Measurements from ENCODE around the gene GALP.
"Not testable (repeated sequence)": the region's sequence is repeated elsewhere in the genome, so short reads cannot be mapped to it uniquely, and the experiment has no call there.

GALP gene

GRCh38 chr19:56148096-56148495 is 27.7 kb upstream of the GALP start:
- no peak for DNase-seq (ENCODE audit: low read depth in 3 of 3)

- not testable (repeated sequence) for DNase-seq (ENCODE audit: low read depth in 3 of 3)
These were observed 26.7 kb upstream of the GALP start for GRCh38 chr19:56148955-56149655.

GRCh38 chr19:56149656-56150038 is 26.2 kb upstream of the GALP start:
- DNase-seq (ENCODE audit: low read depth in 3 of 3): no peak

GRCh38 chr19:56150358-56150757 is 25.4 kb upstream of the GALP start:
- no peak for DNase-seq (ENCODE audit: low read depth in 3 of 3)

- no peak for DNase-seq (ENCODE audit: low read depth in 3 of 3)
These were observed 23.2 kb upstream of the GALP start for GRCh38 chr19:56152644-56153043.

- no peak for DNase-seq (ENCODE audit: low read depth in 3 of 3)
These were observed 22.3 kb upstream of the GALP start for GRCh38 chr19:56153507-56153906.

- no peak for DNase-seq (ENCODE audit: low read depth in 3 of 3)
These were observed 20.6 kb upstream of the GALP start for GRCh38 chr19:56155124-56155687.

- DNase-seq (ENCODE audit: low read depth in 3 of 3): no peak
These were observed 19.0 kb upstream of the GALP start for GRCh38 chr19:56156768-56157167.

- no peak for DNase-seq (ENCODE audit: low read depth in 3 of 3)
These were observed 17.5 kb upstream of the GALP start for GRCh38 chr19:56158170-56158757.

- DNase-seq (ENCODE audit: low read depth in 3 of 3): no peak
These were observed 16.7 kb upstream of the GALP start for GRCh38 chr19:56159009-56159559.

GRCh38 chr19:56159622-56160271 is 16.1 kb upstream of the GALP start:
- no peak for DNase-seq (ENCODE audit: low read depth in 3 of 3)

GRCh38 chr19:56161534-56161933 is 14.3 kb upstream of the GALP start:
- no peak for DNase-seq (ENCODE audit: low read depth in 3 of 3)

GRCh38 chr19:56162258-56162657 is 13.6 kb upstream of the GALP start:
- no peak for DNase-seq (ENCODE audit: low read depth in 3 of 3)

- no peak for DNase-seq (ENCODE audit: low read depth in 3 of 3)
These were observed 12.7 kb upstream of the GALP start for GRCh38 chr19:56163097-56163496.

GRCh38 chr19:56167064-56167578 is 8.7 kb upstream of the GALP start:
- no peak for DNase-seq (ENCODE audit: low read depth in 3 of 3)

GRCh38 chr19:56170261-56170660 is 5.5 kb upstream of the GALP start:
- no peak for DNase-seq (ENCODE audit: low read depth in 3 of 3)

GRCh38 chr19:56174086-56174485 is 1.7 kb upstream of the GALP start:
- no peak for DNase-seq (ENCODE audit: low read depth in 3 of 3)

- no peak for DNase-seq (ENCODE audit: low read depth in 3 of 3)
These were observed 1.3 kb upstream of the GALP start for GRCh38 chr19:56174550-56174949.

- DNase-seq (ENCODE audit: low read depth in 3 of 3): not testable (repeated sequence)
These were observed 502 bp downstream of the GALP start for GRCh38 chr19:56176310-56176709.

- no peak for DNase-seq (ENCODE audit: low read depth in 3 of 3)
These were observed 1.1 kb downstream of the GALP start for GRCh38 chr19:56176881-56177280.

GRCh38 chr19:56177564-56178243 is 1.9 kb downstream of the GALP start:
- no peak for DNase-seq (ENCODE audit: low read depth in 3 of 3)

- DNase-seq (ENCODE audit: low read depth in 3 of 3): no peak
These were observed 14.0 kb downstream of the GALP start for GRCh38 chr19:56189785-56190184.

Data from stimulated activated CD4-positive, alpha-beta T cell treated with anti-CD3 and anti-CD28 coated beads, TNF-alpha, amount 100 ng/mL, for 4 hours (primary cell).